Testis (tissue), 2 donors: ENCODE data around the gene DDRGK1.

Source experiments
- POLR2A ChIP-seq: fragments of 450-650 bp; IDR thresholded peaks from one replicate; pipeline ENCODE4 v1.6.1; 2017; ENCODE audit warnings: antibody characterized with exemption, mild to moderate bottlenecking, moderate library complexity
- TF ChIP-seq, protein P1 (sequence below), 3 experiments: fragments of 450-650 bp in 2 of 3; fragments of 200-600 bp in 1 of 3; sonication (generic) in 1 of 3; IDR thresholded peaks; one replicate each; pipeline ENCODE4 v1.5.1; 2016 to 2019; ENCODE audit warnings: antibody characterized with exemption in 3 of 3, mild to moderate bottlenecking in 2 of 3, moderate library complexity in 1 of 3

DNA sequence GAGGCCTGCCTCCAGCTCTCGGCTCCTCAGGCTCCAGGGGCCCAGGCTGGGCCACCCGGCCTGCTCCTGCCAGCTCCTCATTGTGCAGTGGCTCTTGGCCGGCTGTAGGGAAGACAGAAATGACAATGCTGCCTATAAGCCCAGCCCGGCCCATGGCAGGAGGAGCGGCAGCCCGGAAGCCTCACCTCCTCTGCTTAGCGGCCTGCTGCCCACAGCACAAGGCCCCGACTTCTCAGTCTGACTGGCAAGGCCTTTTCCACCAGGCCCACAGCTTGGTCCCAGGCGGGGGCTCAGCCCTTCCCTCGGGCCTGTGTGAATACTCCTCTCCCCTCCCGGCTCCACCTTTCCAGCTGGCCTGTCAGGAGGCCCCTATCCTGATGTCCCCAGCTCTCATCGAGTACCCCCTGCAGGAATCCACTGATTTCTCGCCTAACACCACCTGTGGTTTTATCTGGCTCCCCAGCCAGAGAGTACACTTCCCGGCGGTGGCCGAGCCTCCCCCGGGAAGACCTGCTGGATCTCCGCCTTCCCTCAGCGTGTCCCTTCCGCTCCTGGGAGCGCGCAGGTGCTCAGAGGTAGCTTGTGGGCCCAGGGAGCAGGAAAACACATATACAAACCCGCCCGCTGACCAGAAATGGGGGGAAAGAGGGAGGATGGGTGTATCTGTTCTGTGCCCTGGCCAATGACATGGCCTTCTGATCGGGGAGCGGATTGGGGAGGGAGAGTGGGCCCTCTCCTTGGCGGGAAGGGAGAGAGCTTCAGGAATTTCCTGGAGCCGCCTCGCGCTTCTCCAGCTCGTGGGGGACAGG is 963 bp downstream of the DDRGK1 start:
- TF ChIP-seq, protein P1, sequence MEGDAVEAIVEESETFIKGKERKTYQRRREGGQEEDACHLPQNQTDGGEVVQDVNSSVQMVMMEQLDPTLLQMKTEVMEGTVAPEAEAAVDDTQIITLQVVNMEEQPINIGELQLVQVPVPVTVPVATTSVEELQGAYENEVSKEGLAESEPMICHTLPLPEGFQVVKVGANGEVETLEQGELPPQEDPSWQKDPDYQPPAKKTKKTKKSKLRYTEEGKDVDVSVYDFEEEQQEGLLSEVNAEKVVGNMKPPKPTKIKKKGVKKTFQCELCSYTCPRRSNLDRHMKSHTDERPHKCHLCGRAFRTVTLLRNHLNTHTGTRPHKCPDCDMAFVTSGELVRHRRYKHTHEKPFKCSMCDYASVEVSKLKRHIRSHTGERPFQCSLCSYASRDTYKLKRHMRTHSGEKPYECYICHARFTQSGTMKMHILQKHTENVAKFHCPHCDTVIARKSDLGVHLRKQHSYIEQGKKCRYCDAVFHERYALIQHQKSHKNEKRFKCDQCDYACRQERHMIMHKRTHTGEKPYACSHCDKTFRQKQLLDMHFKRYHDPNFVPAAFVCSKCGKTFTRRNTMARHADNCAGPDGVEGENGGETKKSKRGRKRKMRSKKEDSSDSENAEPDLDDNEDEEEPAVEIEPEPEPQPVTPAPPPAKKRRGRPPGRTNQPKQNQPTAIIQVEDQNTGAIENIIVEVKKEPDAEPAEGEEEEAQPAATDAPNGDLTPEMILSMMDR (IDR thresholded peaks at IDR 0.05), result no peak
- no peak for TF ChIP-seq POLR2A
